Stimulated activated CD4-positive, alpha-beta T cell treated with anti-CD3 and anti-CD28 coated beads, TNF-alpha, amount 100 ng/mL, for 4 hours (primary cell): ENCODE data around the gene DDX54.
"Not testable (repeated sequence)": the region's sequence is repeated elsewhere in the genome, so short reads cannot be mapped to it uniquely, and the experiment has no call there.

Experiments used
- DNase-seq, 3 experiments: peaks; one replicate each; pipeline ENCODE4 v3.0.0-alpha.2; 2020; ENCODE audit warnings: low read depth in 3 of 3

The DDX54 gene

GRCh38 chr12:113142173-113142885 lies 42.9 kb downstream of the DDX54 start:
- no peak for DNase-seq

GRCh38 chr12:113141716-113142115 lies 43.6 kb downstream of the DDX54 start:
- not testable (repeated sequence) for DNase-seq

GRCh38 chr12:113140706-113141105 lies 44.6 kb downstream of the DDX54 start:
- no peak for DNase-seq

- no peak for DNase-seq
Observed at GRCh38 chr12:113138826-113139225, 46.5 kb downstream of the DDX54 start.

- no peak for DNase-seq
Observed at GRCh38 chr12:113137861-113138783, 47.2 kb downstream of the DDX54 start.

GRCh38 chr12:113136990-113137511 lies 48.2 kb downstream of the DDX54 start:
- no peak for DNase-seq

- DNase-seq = peak in 2 of 3 experiments; percentile 37 to 54
Observed at GRCh38 chr12:113136128-113136989, 48.9 kb downstream of the DDX54 start.

- peak; percentile 65 to 67 (median 66) for DNase-seq
Observed at GRCh38 chr12:113135178-113136127, 49.8 kb downstream of the DDX54 start, which contains the start of gene RASAL1. RASAL1 (minus strand) TSS chr12:113135761; CDS start chr12:113135462, 299 bp downstream.

GRCh38 chr12:113134521-113134951 lies 50.7 kb downstream of the DDX54 start:
- DNase-seq = no peak

GRCh38 chr12:113134071-113134470 lies 51.2 kb downstream of the DDX54 start:
- DNase-seq = no peak

- DNase-seq = no peak
Observed at GRCh38 chr12:113133666-113134065, 51.6 kb downstream of the DDX54 start.

GRCh38 chr12:113133036-113133435 lies 52.2 kb downstream of the DDX54 start:
- no peak for DNase-seq

GRCh38 chr12:113131556-113131955 lies 53.7 kb downstream of the DDX54 start:
- DNase-seq = no peak

- DNase-seq = no peak
Observed at GRCh38 chr12:113130457-113131135, 54.7 kb downstream of the DDX54 start.

- DNase-seq = no peak
Observed at GRCh38 chr12:113129664-113130456, 55.4 kb downstream of the DDX54 start.

- DNase-seq = no peak
Observed at GRCh38 chr12:113128802-113129663, 56.2 kb downstream of the DDX54 start.

- no peak for DNase-seq
Observed at GRCh38 chr12:113127791-113128199, 57.5 kb downstream of the DDX54 start.
